Dermis blood vessel endothelial cell (primary cell): ENCODE measurements around the gene CDH7. TPM values are rescaled to one million over a fixed set of nuclear protein-coding genes. Genes with fewer than 3 reads are reported as not detected.

Experiments used
- DNase-seq: peaks from one replicate; pipeline ENCODE4 v3.0.0; 2010
- total RNA-seq: library from RNA; depleted of rRNA; stranded (reverse); fragments of >200 nt; gene quantifications from 2 replicates; pipeline ENCODE4 v1.2.3, GENCODE V29; 2014

CDH7 gene, protein sequence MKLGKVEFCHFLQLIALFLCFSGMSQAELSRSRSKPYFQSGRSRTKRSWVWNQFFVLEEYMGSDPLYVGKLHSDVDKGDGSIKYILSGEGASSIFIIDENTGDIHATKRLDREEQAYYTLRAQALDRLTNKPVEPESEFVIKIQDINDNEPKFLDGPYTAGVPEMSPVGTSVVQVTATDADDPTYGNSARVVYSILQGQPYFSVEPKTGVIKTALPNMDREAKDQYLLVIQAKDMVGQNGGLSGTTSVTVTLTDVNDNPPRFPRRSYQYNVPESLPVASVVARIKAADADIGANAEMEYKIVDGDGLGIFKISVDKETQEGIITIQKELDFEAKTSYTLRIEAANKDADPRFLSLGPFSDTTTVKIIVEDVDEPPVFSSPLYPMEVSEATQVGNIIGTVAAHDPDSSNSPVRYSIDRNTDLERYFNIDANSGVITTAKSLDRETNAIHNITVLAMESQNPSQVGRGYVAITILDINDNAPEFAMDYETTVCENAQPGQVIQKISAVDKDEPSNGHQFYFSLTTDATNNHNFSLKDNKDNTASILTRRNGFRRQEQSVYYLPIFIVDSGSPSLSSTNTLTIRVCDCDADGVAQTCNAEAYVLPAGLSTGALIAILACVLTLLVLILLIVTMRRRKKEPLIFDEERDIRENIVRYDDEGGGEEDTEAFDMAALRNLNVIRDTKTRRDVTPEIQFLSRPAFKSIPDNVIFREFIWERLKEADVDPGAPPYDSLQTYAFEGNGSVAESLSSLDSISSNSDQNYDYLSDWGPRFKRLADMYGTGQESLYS
- total RNA-seq: not detected in 2 replicates

DNA sequence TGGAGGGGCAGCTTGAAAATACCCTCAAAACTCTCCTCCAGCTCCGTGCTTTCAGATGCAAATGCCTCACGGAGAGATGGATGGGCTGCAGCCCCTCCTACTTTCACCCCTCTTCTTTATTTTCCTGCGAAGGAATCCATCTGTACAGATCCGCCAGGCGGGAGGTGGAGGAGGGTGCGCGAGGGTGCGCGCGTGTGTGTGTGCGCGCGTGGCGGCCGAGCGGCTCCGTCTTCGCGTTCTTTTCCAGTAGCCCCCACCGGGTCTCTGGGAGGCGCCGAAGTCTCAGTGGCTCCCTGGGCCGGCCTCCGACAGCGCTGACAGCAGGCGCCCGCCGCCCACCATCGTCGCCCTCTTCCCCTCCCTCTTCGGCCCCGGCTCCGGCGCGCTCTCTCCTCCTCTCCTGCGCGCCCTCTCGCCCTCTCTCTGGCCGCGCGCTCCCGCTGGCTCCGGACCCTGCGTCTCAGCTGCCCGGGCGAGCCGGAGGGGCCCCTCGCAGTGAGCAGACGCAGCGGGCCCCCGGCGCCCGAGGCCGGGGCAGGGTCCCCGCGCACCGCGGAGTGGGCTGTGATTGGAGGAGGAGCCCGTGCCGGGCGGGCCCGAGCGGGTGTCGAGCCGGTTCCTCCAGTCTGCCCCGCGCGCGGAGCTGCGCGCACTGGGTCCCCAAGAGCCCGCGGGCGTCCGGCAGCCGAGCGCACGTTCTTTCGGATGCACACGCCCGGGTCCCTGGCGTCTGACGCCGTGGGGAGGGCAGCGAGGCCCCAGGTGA is at the start of gene CDH7:
Gene CDH7 (plus strand): TSS at position 624 of the 766 bp plus-strand sequence. CDS start 11,831 bp downstream, outside the sequence.
- DNase-seq: no peak

DNA sequence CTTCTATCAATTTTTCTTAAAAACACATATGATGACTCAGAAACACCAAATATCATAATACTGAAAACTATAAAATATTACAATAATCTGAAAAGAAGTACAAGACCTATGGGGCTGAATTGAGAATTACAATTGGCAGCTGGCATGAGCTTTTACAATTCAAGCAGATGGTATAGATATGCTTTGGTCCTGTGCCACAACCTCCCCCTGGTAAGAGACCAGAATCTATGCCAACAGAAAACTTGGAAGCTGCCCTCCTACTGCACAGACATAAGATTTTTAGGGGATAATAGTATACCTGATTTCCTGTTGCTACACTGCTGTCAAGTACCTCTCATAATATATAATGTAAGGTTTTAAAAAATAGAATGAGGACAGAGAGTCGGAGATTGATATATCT is 46.8 kb upstream of the CDH7 start:
- no peak for DNase-seq

DNA sequence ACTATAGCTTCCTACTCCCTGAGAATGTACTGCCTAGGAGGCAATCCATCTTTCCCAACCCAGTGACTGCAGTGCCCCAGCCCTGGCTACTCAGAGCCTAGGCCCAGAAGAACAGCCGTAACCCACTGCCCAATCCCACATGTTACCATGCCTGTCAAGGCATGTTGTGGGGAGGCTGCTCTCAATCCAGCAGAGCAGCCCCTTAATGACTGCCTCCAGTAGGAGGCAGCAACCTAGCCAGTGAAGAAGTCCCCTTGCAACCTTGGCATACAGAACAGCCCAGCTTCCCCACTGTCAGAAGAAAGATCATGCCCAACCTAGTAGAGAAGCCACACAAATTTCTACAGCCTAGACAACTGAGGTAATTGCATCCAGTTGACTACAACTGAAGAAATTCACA is 44.2 kb upstream of the CDH7 start:
- DNase-seq: no peak

DNA sequence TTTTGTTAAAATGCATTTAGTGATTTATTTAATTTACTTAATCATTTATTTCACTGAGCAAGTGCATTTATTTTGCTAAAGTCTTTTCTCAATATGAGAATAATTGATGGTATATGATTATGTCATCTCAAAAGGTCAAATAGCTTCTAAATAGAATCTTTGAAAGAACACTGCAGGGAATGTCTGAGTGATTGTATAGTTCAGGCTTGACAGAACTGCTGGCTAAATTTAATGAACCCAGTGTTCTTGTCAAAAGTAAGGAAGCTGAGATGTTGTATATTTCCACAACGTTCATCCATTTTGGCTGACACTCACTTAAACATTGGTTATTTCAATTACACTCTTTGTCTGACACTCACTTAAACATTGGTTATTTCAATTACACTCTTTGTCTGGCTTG is 39.3 kb upstream of the CDH7 start:
- no peak for DNase-seq

DNA sequence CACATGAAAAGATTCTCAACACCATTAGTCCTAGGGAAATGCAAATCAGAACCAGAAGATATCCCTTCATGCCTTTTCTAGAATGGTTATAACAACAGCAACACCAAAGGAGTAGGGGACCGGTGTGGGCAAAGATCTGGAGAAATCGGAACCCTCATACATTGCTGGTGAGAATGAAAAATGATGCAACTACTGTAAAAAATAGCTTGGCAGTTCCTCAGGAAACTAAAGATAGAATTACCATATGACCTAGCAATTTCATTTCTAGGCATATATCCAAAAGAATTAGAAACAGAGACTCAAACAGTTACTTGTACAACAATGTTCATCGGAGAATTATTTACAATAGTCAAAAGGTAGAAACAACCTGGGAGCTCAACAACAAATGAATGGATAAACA is 29.2 kb upstream of the CDH7 start:
- DNase-seq: no peak

DNA sequence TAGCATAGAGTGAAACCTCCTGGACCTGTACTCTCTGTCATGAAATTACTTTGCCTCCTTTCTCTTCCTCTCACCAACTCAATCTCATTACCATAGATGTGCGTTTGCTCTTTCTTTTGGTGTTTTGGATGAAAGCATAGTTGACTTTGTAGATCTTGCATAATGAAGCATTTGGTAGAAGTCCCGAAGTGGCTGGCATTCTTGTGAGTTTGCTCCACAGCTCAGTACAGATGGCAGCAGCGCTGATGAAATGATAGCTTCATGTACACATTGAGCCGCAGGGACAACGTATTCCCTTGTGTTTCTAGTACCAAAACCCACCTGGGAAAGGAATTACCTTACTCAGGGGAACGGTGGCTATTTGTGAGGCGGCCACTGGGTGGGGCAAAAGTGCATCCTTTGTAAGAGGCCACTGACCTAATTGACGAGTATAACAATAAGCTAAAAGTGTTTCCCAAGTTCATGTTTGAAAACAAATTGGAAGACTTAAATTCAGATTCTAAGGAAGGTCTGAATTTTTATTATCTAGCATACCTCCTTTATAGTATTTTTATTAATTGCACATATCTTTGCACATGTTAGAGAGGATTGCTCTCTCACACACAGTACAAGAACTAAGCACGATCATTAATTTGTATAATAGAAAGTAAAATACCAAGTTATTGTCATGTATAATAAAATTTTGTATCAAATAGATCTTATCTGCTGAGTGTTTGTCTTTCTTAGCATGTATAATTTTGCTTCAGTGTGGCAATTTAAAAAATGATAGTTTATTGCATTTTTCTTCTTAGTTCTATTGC is 25.4 kb upstream of the CDH7 start:
- no peak for DNase-seq

DNA sequence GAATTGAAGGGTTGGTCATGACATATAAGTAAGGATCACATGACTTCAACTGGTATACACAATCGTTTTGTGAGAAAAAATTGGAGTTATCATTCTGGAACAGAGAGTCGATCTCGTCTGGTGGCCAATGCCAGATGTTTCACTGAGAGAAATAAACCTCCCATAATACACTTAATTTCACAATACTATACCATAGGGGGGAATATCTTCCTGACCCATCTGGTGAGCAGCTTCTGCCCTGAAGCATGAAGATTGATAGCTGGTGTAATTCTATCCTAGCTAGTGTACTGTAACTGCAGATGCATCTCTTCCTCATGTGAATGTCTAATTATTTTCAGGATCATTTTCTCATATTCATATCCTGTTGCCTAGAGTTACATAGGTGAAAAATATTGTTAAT is 15.7 kb upstream of the CDH7 start:
- DNase-seq: no peak

DNA sequence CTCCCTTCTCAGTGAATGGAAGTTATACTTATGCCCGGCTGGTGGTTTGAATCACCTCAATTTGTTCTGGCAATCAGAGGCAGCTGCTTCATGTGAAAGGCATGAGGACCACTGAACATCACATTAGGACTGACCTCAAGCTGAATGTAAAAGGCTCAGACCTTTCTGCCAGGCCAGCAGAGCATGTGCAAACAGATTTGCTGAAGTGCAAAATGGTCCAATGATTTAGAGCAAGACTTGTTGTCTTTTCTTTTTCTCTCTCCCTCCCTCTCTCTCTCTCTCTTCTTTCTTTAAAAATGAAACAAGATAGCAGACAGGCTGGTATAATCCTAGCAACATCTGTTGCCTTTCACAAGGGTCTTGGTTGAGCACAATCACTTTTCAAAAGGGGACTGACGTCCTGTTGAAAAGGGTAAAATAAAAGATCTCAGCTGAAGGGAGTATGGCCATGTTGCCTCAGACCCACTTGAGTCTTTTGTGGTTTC is 13.3 kb upstream of the CDH7 start:
- no peak for DNase-seq

DNA sequence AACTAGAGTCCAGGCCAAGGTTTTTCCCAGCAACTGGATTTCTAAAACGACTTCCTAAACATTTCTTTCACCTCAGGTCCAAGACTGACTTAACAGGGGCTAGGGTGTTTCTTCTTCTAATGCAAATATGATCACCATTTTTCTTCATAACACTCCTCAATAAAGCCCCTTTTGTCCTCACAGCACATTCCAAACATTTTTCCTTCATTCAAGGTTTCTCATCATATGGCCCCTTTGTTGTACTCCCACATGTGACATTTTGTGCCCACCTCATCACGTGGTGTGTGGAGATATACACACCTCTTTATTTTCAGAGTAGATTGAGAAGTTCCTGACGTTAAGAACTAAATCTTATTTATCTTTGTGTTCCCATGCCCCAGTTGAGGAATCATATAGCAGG is 3.9 kb upstream of the CDH7 start:
- no peak for DNase-seq

DNA sequence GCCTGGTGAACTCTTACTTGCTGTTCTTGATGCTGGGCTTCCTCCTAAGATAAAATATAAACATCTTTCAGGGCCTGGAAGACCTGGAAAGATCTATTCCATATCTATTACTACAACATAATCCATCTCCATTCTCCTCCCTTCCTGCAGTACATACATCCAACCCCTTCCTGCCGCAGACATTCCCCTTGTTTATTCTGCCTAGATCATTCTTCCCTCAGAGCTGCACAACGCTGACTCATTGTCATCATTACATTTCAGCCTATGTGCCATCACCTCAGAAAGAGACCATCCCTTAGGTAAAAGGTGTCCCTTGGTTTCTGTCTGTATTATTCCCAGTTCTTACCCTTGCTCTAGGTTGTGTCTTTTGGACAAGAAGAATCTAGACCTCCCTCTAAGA is 2.5 kb upstream of the CDH7 start:
- DNase-seq: no peak

DNA sequence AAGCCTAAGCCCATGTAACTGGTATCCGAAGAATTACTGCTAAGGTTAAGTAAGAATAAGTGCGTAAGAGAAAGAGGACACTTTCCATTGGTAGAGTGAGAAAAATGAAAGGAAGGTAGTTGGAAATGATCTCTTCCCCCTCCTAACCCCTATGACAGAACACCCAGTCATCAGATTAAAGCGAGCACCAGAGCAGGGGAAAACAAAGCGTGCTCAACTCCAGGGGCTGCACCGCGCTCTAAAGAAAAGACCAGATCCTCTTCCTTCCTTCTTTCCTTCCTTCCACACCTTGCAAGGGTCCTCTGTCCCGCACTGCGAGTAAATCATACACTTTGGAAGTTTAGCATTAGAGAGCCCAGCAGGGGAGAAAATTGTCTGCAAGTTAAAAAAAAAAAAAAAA is 971 bp upstream of the CDH7 start:
- DNase-seq: no peak

DNA sequence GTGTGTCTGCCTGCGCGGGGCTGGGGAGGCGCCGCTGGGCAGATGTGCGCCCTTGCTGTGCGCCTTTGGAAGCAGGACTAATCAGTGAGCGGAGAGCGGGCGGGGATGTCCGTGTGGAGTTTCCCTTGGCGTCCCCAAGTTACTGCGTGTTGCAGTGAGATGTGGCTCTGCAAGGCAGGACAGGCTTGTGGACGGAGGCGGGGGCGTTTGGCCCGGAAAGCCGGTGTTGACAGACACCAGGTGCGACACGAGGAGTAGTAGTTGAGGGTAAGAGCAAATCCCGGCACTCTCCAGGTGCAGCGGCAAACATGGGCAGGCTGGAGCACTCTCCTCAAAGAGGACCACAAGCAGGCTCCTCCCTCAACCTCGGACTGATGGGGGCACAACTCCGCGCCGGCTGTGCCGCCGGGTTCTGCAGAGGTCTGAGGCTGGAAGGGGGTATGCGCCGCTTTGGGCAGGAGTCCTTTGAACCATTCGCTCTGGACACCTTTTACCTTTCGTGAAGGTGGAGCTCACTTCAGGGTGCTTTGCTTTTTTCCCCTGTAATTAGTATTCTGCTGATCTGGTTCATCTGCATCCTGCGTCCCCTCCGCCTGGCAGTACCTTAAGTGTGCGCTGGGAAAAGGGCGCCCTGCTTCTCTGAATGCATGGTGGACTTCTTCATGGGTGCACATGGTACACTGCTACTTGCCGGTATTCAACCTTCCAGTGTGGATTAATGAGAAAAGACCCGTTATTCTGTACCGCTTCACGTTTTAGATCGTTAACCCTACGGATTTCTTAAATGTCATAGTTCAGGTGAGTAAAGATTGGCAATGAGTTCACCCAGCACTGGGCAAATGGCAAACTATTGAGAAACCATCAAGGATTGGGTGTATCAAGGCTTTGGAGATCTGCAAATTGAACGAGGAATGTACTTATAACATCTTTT is 608 bp downstream of the CDH7 start:
- DNase-seq: no peak

DNA sequence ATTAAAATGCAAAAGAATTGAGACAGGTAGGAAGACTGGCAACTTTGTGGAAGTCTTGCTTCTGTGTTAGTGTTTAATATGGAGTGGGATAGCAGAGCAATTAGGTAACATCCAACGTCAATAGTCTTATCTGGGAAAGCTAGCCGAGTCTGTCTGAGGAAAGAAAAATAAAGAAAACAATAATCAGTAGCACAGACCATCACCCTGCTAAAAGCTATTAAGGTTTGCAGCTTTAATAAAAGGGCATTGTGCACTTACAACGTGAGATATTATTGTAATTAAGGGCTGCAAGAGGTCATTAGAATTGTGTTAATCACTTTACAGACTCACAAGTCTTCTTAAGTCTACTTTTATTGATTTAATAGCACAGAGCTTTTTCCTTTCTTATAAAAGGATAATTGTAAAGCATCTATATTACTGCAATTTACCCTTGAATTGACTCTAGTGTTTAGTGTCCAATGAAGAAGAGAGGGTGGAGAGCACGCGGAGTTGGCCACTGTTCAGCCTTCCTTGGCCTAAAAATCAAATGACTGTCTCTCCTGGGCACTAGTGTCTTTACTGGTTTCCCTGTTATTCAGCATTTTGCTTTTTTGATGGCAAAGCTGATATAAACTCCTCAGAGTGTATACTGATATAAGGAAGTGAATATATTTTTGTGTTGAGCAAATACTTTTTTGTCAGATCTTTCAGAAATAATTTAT is 2.0 kb downstream of the CDH7 start:
- no peak for DNase-seq

DNA sequence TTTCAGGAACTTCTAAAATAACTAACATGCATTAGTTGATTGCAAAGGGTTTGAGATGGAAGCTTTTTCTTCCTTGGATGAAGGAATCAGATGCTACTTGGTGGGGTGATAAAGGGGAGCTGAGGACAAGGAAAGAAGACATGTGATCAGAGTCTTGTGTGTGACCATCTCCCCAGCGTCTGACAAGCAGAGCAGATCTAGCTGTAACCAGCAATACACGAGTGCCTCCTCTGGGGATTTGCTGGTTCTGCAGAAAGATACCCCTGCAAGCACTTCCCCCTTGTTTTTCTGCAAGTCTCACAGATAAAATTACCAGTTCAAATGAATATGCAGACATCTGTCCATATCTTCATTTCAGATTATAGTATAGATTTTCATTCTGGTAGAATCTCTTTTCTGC is 2.7 kb downstream of the CDH7 start:
- DNase-seq: no peak

DNA sequence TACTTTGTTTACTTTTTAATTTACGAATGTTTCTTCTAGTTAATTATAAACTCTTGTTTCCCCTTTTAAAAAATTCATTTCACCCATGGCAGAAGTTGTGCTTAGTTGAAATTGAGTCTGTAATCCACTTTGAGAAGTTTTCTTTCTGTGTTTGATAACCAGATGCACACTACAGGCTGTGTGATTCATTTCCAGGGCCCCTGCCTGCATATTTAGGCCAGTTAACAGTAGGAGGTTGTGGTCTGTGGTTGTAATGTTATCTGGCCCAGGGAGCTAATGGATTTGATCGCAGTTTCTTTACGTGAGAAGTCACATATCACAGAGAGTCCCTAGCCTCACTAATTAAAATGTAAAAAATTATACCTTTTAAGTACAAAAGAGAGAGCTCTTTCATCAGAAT is 3.3 kb downstream of the CDH7 start:
- no peak for DNase-seq

DNA sequence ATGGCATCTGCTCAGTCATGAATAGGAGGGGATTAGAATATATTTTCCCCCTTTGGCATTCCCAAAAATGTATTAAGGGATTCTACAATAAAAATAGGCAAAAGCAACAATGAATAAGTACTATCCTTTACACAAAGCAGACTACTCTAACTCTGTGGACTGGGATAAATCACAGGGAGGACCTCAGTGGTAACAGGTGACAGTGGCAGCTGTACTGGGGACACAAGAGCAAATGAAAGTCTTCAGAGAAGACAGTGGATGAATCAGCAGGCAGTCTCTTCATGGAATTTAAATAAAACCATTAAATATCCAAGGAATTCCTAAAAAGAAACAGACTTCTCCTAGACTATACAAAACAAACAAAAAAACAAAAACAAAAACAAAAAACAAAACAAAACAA is 4.8 kb downstream of the CDH7 start:
- DNase-seq: no peak

DNA sequence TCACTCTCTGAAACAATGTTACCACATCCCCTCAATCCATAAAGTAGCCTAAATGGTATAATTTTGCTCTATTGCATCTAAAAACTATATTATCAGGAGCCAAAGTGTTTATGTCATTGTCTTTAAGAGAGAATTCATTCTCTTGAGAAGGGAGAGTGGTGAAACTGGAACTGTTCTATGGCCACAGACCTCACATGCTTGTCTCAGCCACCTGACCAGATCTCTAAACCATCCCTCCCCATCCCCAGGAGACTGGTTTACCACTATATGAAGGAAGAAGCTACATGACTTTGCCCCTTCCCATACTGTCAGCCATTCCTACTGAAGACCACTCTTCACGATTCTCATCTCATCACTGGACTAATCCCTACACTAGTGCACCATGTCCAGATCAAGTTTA is 9.6 kb downstream of the CDH7 start:
- no peak for DNase-seq

DNA sequence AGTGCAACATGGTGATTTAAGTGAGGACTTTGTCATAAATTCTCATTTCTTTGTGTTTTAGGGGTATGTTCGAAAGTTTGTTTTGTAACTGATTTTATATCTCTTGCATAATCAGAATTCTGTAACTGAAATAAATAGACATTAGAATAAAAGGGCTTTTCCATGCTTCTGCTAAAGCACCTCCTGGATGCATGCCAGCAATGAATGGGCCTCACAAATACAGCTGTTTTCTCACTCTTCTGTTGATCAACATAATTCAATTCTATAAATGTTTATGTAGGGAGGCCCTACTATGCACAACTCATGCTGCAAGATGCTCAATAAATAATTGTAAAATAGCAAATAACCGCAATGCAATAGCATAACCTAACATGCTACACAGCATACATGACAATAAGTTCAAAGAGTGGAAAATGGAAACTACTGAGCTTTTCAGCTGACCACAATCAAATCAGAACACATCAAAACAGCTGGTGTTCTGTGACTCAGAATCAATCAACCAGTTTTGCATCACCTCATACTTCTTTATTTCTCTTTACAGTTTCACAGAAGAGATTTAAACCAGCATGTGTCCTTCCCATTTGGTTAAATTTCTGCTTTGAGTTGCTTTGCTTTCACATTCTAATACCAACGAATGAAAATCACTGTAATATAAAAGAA is 11.0 kb downstream of the CDH7 start:
- DNase-seq: no peak

DNA sequence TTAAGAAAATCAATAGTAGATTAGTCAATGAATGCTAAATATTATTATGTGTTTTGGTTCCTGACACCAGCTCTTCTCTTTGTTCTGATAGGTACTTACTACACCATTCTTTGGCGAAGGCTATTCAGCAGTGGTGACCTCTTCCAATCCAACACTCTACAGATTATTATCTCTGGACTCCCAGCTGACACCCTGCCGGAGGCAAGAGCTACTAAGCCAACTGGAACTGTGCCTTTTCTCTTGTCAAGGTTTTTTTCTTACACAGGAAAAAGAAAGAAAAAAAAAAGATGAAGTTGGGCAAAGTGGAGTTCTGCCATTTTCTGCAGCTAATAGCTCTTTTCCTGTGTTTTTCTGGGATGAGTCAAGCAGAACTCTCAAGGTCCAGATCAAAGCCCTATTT is 11.7 kb downstream of the CDH7 start:
- no peak for DNase-seq

DNA sequence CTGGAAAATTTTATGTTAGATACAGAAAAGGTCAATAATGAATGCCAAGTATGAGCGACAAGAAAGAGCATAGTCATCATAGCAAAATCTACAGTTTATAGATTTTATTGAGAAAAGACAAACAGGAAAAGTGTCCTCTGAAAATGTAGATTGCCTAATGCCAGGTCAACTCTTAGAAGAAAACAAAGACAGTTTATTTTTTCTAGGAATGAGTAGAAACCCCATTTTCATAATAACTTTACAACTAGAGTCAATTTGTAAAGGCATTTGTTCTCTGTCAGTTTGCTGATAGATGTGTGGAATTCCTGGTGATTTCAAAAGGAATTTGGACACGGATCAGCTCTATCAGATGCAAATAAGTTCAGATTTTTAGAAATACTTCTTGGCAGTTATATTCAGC is 16.6 kb downstream of the CDH7 start:
- DNase-seq: no peak
